Activated CD4-positive, alpha-beta T cell treated with anti-CD3 and anti-CD28 coated beads for 36 hours (primary cell): ENCODE measurements around the gene ENTPD2. TPM values are rescaled to one million over a fixed set of nuclear protein-coding genes. Genes with fewer than 3 reads are reported as not detected.
"Not testable (repeated sequence)": the region's sequence is repeated elsewhere in the genome, so short reads cannot be mapped to it uniquely, and the experiment has no call there.

Source experiments
- ATAC-seq: fragments of 200-7000 bp; cut with Tn5 transposase; one replicate; pipeline ENCODE4 v1.10.0; 2021; ENCODE audit warnings: mild to moderate bottlenecking, moderate library complexity
- CTCF ChIA-PET: fragments of 350-600 bp; sonication (Branson Sonifier 250); formaldehyde crosslinking; loops from one replicate; lab custom pipeline; 2021; ENCODE audit warnings: antibody characterized with exemption; lab: Charles Lee
- POLR2A ChIA-PET: fragments of 350-600 bp; sonication (Branson Sonifier 250); formaldehyde crosslinking; loops from one replicate; lab custom pipeline; 2021; ENCODE audit warnings: antibody characterized with exemption, inconsistent platforms; lab: Charles Lee
- DNase-seq: peaks from one replicate; pipeline ENCODE4 v3.0.0-alpha.2; 2020
- H3K27ac Mint-ChIP-seq: one replicate; pipeline ENCODE4 v1.8.0; 2021; ENCODE audit warnings: mixed read lengths
- H3K27me3 Mint-ChIP-seq: one replicate; pipeline ENCODE4 v1.8.0; 2021; ENCODE audit warnings: mixed read lengths
- H3K36me3 Mint-ChIP-seq: one replicate; pipeline ENCODE4 v1.8.0; 2021; ENCODE audit warnings: low read depth, mixed read lengths
- H3K4me1 Mint-ChIP-seq: one replicate; pipeline ENCODE4 v1.8.0; 2021; ENCODE audit warnings: mixed read lengths
- H3K4me3 Mint-ChIP-seq: one replicate; pipeline ENCODE4 v1.8.0; 2021; ENCODE audit warnings: mild to moderate bottlenecking, moderate library complexity, mixed read lengths
- H3K9me3 Mint-ChIP-seq: one replicate; pipeline ENCODE4 v1.8.0; 2021; ENCODE audit warnings: low read depth, mixed read lengths
- intact Hi-C, 2 experiments: fragments of 100-400 bp; cut with DNase I in 1 of 2; cut with micrococcal nuclease in 1 of 2; formaldehyde crosslinking; loops; one replicate each; pipeline versions ENCODE4 v1.14.2 to v1.15.1; 2022 to 2024; cut with DNase I, micrococcal nuclease
- total RNA-seq, 2 experiments: library from RNA; stranded (reverse); gene quantifications; one replicate each; pipeline ENCODE4 v1.2.3, GENCODE V29; 2021

Gene ENTPD2
- total RNA-seq, 2 experiments from 2014 or later: 0.19 TPM; not detected in 1

DNA sequence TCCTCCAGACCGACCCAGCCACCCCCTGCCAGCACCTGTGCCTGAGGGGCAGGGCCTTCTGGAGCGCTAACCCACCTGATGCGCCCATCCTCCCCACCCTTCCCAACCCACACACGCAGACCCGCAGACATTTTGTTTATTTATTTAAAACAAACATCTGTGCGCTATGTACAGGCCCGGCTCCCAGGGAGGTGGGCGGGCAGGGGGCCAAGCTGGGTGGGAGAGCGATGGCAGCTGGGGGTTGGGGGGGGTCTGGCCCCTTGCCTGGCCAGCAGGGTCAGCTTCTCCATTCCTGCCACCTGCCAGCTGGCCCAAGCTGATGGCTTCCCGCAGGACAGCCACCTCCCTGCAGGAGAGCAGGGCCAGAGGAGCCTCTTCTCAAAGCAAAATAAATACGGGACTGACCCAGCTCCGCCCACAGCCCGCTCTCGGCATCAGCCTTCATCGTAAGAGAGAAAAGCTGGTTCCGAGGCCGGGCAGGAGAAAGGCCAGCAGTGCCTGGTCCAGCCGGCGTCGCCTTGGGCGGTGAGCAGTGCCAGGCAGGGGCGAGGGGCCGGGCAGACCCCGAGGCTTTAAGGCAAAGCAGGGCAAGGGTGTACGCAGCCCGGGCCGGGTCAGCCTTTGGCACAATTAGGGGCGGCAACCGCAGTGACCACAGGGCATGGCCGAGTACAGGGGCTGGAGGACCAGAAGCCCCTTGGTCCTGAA, 46.6 kb downstream of the ENTPD2 start:
- DNase-seq (no peak), ATAC-seq (no peak)
- no peak overlapping the region for H3K27ac Mint-ChIP-seq
- H3K4me1 Mint-ChIP-seq: no peaks in the 10 kb centered on the region
- intact Hi-C loops: no loop called here
- ChIA-PET POLR2A (no interaction called here), CTCF (no interaction called here)
- H3K4me3 Mint-ChIP-seq: no peak overlapping the region
- H3K27me3 Mint-ChIP-seq: no peaks in the 10 kb centered on the region
- H3K36me3 Mint-ChIP-seq: no peaks in the 10 kb centered on the region
- no peaks in the 10 kb centered on the region for H3K9me3 Mint-ChIP-seq

GRCh38 chr9:137006116-137007003, 47.5 kb downstream of the ENTPD2 start:
- intact Hi-C loops: no loop called here
- no peaks in the 10 kb centered on the region for H3K9me3 Mint-ChIP-seq
- H3K36me3 Mint-ChIP-seq: no peaks in the 10 kb centered on the region
- ATAC-seq (no peak), DNase-seq (no peak)
- POLR2A ChIA-PET: no interaction called here
- H3K4me1 Mint-ChIP-seq: no peaks in the 10 kb centered on the region
- no peak overlapping the region for H3K4me3 Mint-ChIP-seq
- no peak overlapping the region for H3K27ac Mint-ChIP-seq
- H3K27me3 Mint-ChIP-seq: no peaks in the 10 kb centered on the region
- CTCF ChIA-PET: no interaction called here

DNA sequence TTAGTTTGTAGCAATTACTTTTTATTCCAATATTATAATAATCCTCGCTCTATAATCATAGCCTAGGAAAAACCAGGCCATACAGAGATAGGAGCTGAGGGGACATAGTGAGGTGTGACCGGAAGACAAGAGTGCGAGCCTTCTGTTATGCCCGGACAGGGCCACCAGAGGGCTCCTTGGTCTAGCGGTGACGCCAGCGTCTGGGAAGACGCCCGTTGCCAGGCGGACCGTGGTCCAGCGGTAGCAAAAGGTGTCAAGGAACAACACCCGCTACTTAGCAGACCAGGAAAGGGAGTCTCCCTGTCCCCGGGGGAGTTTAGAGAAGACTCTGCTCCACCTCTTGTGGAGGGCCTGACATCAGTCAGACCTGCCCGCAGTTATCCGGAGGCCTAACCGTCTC, 49.6 kb downstream of the ENTPD2 start:
- H3K9me3 Mint-ChIP-seq, H3K4me3 Mint-ChIP-seq, H3K36me3 Mint-ChIP-seq, CTCF ChIA-PET, ATAC-seq, H3K4me1 Mint-ChIP-seq, H3K27me3 Mint-ChIP-seq, intact Hi-C loops, H3K27ac Mint-ChIP-seq, DNase-seq, POLR2A ChIA-PET: not testable (repeated sequence)

DNA sequence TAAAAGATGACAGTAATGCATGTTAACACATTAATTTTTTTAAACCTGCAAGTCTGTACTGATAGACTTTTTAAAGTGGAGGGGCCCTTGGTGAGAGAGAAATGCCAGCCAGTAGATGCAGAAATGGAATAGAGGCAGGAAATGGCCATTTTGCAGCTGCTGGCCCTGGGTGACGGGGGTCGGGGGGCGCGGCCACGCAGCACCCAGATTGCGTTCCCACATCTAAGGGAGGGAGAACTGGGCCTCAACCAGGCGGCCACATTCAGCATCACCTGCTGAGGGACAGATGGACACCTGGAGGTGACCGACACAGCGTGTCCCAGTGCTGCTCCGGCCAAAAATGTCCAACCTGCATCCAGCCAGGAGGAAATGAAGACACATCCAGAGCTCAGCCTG, 51.2 kb downstream of the ENTPD2 start:
- POLR2A ChIA-PET: no interaction called here
- no peak overlapping the region for H3K4me3 Mint-ChIP-seq
- DNase-seq: no peak
- peaks cover 3% of the 10 kb centered on the region for H3K27me3 Mint-ChIP-seq
- CTCF ChIA-PET: interaction anchor here (0.9 to 1.2 kb wide), 2 partner anchors 32 to 61 kb away, joined by 3 to 12 read pairs; no protein-coding TSS in a partner anchor
- no peak overlapping the region for H3K27ac Mint-ChIP-seq
- no peaks in the 10 kb centered on the region for H3K9me3 Mint-ChIP-seq
- H3K36me3 Mint-ChIP-seq: no peaks in the 10 kb centered on the region
- intact Hi-C loops: no loop called here
- H3K4me1 Mint-ChIP-seq: peaks cover 14% of the 10 kb centered on the region
- no peak for ATAC-seq

GRCh38 chr9:137001857-137002645, 51.8 kb downstream of the ENTPD2 start:
- intact Hi-C loops: no loop called here
- Mint-ChIP-seq H3K36me3 (no peaks in the 10 kb centered on the region), H3K4me3 (no peak overlapping the region), H3K4me1 (peaks cover 16% of the 10 kb centered on the region), H3K27ac (no peak overlapping the region), H3K9me3 (no peaks in the 10 kb centered on the region), H3K27me3 (peaks cover 6% of the 10 kb centered on the region)
- ChIA-PET CTCF (interaction anchor here (0.9 to 1.2 kb wide), 2 partner anchors 33 to 62 kb away, joined by 3 to 12 read pairs; no protein-coding TSS in a partner anchor), POLR2A (no interaction called here)
- ATAC-seq (no peak), DNase-seq (no peak)

DNA sequence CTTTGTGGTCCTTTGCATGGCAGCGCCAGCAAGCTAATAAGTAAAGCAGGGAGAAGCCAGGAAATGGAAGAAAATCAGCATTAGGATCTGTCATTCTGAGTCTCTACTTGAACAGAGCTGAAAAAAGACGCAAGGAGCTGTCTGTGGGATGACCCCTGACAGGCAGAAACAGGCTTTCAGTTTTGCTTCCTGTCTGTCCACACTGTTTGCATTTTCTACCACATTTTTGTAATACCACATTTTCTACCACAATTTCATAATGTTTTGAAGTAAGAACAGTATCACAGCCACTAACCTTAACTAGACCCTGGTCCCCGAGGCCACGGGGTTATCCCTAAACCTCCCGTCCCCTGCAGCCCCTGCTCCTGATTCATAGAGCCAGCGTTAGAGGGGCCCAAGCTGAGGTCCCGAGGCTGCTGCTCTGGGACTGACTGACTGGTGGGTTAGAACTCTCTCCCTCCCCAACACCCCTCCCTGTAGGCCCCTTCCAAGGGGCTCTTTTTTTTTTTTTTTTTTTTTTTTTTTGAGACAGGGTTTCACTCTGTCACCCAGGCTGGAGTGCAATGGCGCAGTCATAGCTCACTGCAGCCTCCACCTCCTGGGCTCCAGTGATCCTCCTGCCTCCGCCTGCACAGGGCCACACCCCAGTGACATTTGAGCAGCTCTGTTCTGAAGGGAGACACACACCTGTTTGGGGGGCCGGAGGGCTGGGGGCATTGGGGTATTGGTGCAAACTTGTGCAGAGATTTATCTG, 53.5 kb downstream of the ENTPD2 start:
- Mint-ChIP-seq H3K9me3 (no peaks in the 10 kb centered on the region), H3K4me3 (no peak overlapping the region), H3K27ac (no peak overlapping the region), H3K36me3 (no peaks in the 10 kb centered on the region), H3K27me3 (peaks cover 6% of the 10 kb centered on the region), H3K4me1 (peaks cover 25% of the 10 kb centered on the region)
- POLR2A ChIA-PET: interaction anchor here (1.1 kb wide), 1 partner anchor 34 kb away, joined by 4 read pairs; no protein-coding TSS in a partner anchor
- intact Hi-C loops: no loop called here
- peak; percentile 75 for ATAC-seq
- DNase-seq: peak; percentile 58
- CTCF ChIA-PET: interaction anchor here (0.5 kb wide), 1 partner anchor 66 kb away, joined by 4 read pairs; no protein-coding TSS in a partner anchor

Other genes with a start within 250 kb of the ENTPD2 start
- 10 to 100 TPM; 66.2 to 71.8 TPM for gene RABL6, start 246.1 kb downstream of the ENTPD2 start, total RNA-seq
- gene AJM1, start 211.6 kb downstream of the ENTPD2 start, total RNA-seq: 1 to 10 TPM; 4.3 to 4.8 TPM
- 10 to 100 TPM; 94.5 to 98.9 TPM for gene PHPT1, start 204.7 kb downstream of the ENTPD2 start, total RNA-seq
- 10 to 100 TPM; 16.6 to 17.5 TPM for gene MAMDC4, start 201.7 kb downstream of the ENTPD2 start, total RNA-seq
- 100 to 1,000 TPM; 282 to 320 TPM for gene EDF1, start 187.8 kb downstream of the ENTPD2 start, total RNA-seq
- gene TRAF2, start 167.5 kb downstream of the ENTPD2 start, total RNA-seq: 10 to 100 TPM; 37.4 to 46.2 TPM
- gene FBXW5, start 109.3 kb downstream of the ENTPD2 start, total RNA-seq: 10 to 100 TPM; 54.4 to 66.4 TPM
- gene C8G, start 108.8 kb downstream of the ENTPD2 start, total RNA-seq: under 1 TPM in 1 of 2 experiments, not detected in 1; 0.77 TPM
- 1 to 10 TPM; 1.1 to 1.5 TPM for gene LCN12, start 101.8 kb downstream of the ENTPD2 start, total RNA-seq
- not detected for gene PTGDS, start 76.6 kb downstream of the ENTPD2 start, total RNA-seq
- not detected for gene LCNL1, start 71.1 kb downstream of the ENTPD2 start, total RNA-seq
- gene PAXX, start 61.6 kb downstream of the ENTPD2 start, total RNA-seq: 10 to 100 TPM; 52.7 to 67.1 TPM
- gene CLIC3, start 57.5 kb downstream of the ENTPD2 start, total RNA-seq: not detected
- 10 to 100 TPM; 20.4 to 23.7 TPM for gene ABCA2, start 25.8 kb downstream of the ENTPD2 start, total RNA-seq
- 1 to 10 TPM; 1.3 to 1.6 TPM for gene FUT7, start 22.0 kb downstream of the ENTPD2 start, total RNA-seq
- gene NPDC1, start 7.9 kb downstream of the ENTPD2 start, total RNA-seq: 10 to 100 TPM; 21.0 to 23.1 TPM
- gene SAPCD2, start 16.5 kb upstream of the ENTPD2 start, total RNA-seq: 1 to 10 TPM; 6.4 to 8.8 TPM
- 10 to 100 TPM; 12.5 to 14.4 TPM for gene UAP1L1, start 23.5 kb upstream of the ENTPD2 start, total RNA-seq
- 10 to 100 TPM; 21.6 to 26.7 TPM for gene MAN1B1, start 32.9 kb upstream of the ENTPD2 start, total RNA-seq
- 100 to 1,000 TPM; 188 to 204 TPM for gene DPP7, start 60.7 kb upstream of the ENTPD2 start, total RNA-seq
- under 1 TPM in 1 of 2 experiments, not detected in 1; 0.14 TPM for gene GRIN1, start 85.1 kb upstream of the ENTPD2 start, total RNA-seq
- not detected for gene LRRC26, start 116.0 kb upstream of the ENTPD2 start, total RNA-seq
- not detected for gene TMEM210, start 118.0 kb upstream of the ENTPD2 start, total RNA-seq
- gene ANAPC2, start 134.5 kb upstream of the ENTPD2 start, total RNA-seq: 10 to 100 TPM; 30.8 to 38.4 TPM
- 10 to 100 TPM; 53.6 to 58.6 TPM for gene SSNA1, start 134.6 kb upstream of the ENTPD2 start, total RNA-seq
- gene TPRN, start 146.7 kb upstream of the ENTPD2 start, total RNA-seq: 1 to 10 TPM; 5.6 to 5.8 TPM
- gene TMEM203, start 151.6 kb upstream of the ENTPD2 start, total RNA-seq: 10 to 100 TPM; 25.0 to 30.7 TPM
- 10 to 100 TPM; 27.0 to 27.8 TPM for gene NDOR1, start 151.6 kb upstream of the ENTPD2 start, total RNA-seq
- gene RNF208, start 168.2 kb upstream of the ENTPD2 start, total RNA-seq: 1 to 10 TPM; 7.1 to 8.9 TPM
- gene CYSRT1, start 171.1 kb upstream of the ENTPD2 start, total RNA-seq: under 1 TPM; 0.23 to 0.42 TPM
- gene RNF224, start 173.4 kb upstream of the ENTPD2 start, total RNA-seq: not detected
- gene SLC34A3, start 176.8 kb upstream of the ENTPD2 start, total RNA-seq: not detected
- gene TUBB4B, start 187.2 kb upstream of the ENTPD2 start, total RNA-seq: 100 to 1,000 TPM; 264 to 278 TPM
- not detected for gene STPG3, start 197.2 kb upstream of the ENTPD2 start, total RNA-seq
- gene NELFB, start 201.3 kb upstream of the ENTPD2 start, total RNA-seq: 10 to 100 TPM; 41.4 to 54.1 TPM
- 1 to 10 TPM; 2.6 to 3.4 TPM for gene TOR4A, start 223.7 kb upstream of the ENTPD2 start, total RNA-seq
- 1 to 10 TPM; 2.1 TPM for gene NRARP, start 248.2 kb upstream of the ENTPD2 start, total RNA-seq